GM12878 (cell line): Measurements from ENCODE around the gene DOK7. TPM values are rescaled to one million over a fixed set of nuclear protein-coding genes. Genes with fewer than 3 reads are reported as not detected.

ENCODE experiments used
- ATAC-seq: fragments of 200-7000 bp; cut with Tn5 transposase; 3 replicates; pipeline ENCODE4 v1.9.1; 2020; ENCODE audit warnings: mild to moderate bottlenecking, moderate library complexity
- BruUV-seq: library from RNA; stranded (reverse); fragments of 400-500 nt; replicated peaks from 2 replicates; lab custom pipeline; 2021; lab: Mats Ljungman, UMichigan
- CTCF ChIA-PET: fragments of 300-600 bp; sonication (Branson Sonifier 250); formaldehyde crosslinking; extraction: SDS; loops from one replicate; lab custom pipeline; 2021; ENCODE audit warnings: inconsistent platforms; lab: Yijun Ruan, JAX
- POLR2A ChIA-PET: fragments of 350-600 bp; formaldehyde crosslinking; extraction: SDS; loops from one replicate; lab custom pipeline; 2021; ENCODE audit warnings: inconsistent platforms; lab: Charles Lee
- RAD21 ChIA-PET: fragments of 300-600 bp; sonication (Branson Sonifier 250); formaldehyde crosslinking; loops from one replicate; lab custom pipeline; 2023; ENCODE audit warnings: antibody characterized with exemption; ENCODE audit not compliant: unreplicated experiment; lab: Charles Lee
- SMC1A ChIA-PET: fragments of 300-600 bp; sonication (Branson Sonifier 250); formaldehyde crosslinking; loops from one replicate; lab custom pipeline; 2023; ENCODE audit not compliant: unreplicated experiment, uncharacterized antibody; lab: Charles Lee
- DNase-seq: peaks from one replicate; pipeline ENCODE4 v3.0.0-alpha.2; 2011; ENCODE audit warnings: low read depth, low spot score
- FAIRE-seq: peaks from 3 replicates; lab custom pipeline; 2011; peaks lifted over from hg19 to GRCh38; lab: Jason Lieb, UNC
- H2AFZ ChIP-seq: 2 replicates; pipeline ENCODE4 v1.6.0; 2011; ENCODE audit warnings: low read depth, low read length, control low read depth; ENCODE audit not compliant: control insufficient read depth
- H3K27ac ChIP-seq: 2 replicates; pipeline ENCODE4 v1.5.1; 2011; ENCODE audit warnings: control low read depth; ENCODE audit not compliant: control insufficient read depth, insufficient read depth
- H3K27me3 ChIP-seq, 2 experiments: replicated peaks in 1 of 2; 2 replicates each; pipeline versions ENCODE4 v1.6.0 to v1.6.1; 2011; ENCODE audit warnings: low read length in 1 of 2; ENCODE audit not compliant: control insufficient read depth in 2 of 2, insufficient read depth in 2 of 2
- H3K36me3 ChIP-seq, 2 experiments: 2 replicates each; pipeline ENCODE4 v1.5.1; 2011; ENCODE audit warnings: low read length in 1 of 2; ENCODE audit not compliant: control insufficient read depth in 2 of 2, insufficient read depth in 2 of 2
- H3K4me1 ChIP-seq: 2 replicates; pipeline ENCODE4 v1.6.1; 2011; ENCODE audit warnings: mild to moderate bottlenecking, low read length, moderate library complexity, mixed read lengths; ENCODE audit not compliant: control insufficient read depth, insufficient read depth
- H3K4me2 ChIP-seq: 2 replicates; pipeline ENCODE4 v1.6.0; 2011; ENCODE audit warnings: control low read depth; ENCODE audit not compliant: control insufficient read depth, insufficient read depth
- H3K4me3 ChIP-seq: fragments of 200-600 bp; sonication (generic); 2 replicates; pipeline ENCODE4 v1.5.1; 2016
- H3K79me2 ChIP-seq: 2 replicates; pipeline ENCODE4 v1.6.0; 2011; ENCODE audit warnings: low read length; ENCODE audit not compliant: control insufficient read depth, insufficient read depth
- H3K9ac ChIP-seq: 2 replicates; pipeline ENCODE4 v1.8.0; 2011; ENCODE audit warnings: low read length, control low read depth, mixed read lengths; ENCODE audit not compliant: control insufficient read depth, insufficient read depth
- H3K9me3 ChIP-seq: replicated peaks from 3 replicates; pipeline ENCODE4 v1.5.1; 2011; ENCODE audit warnings: mild to moderate bottlenecking, low read length; ENCODE audit not compliant: control insufficient read depth, insufficient read depth
- H4K20me1 ChIP-seq: 2 replicates; pipeline ENCODE4 v1.6.0; 2011; ENCODE audit not compliant: control insufficient read depth, insufficient read depth
- NRF1 ChIP-seq: conservative IDR thresholded peaks from 2 replicates; pipeline ENCODE4 v1.6.1; 2011; ENCODE audit warnings: mild to moderate bottlenecking, low read depth, low read length, improper control_type of control experiment
- PKNOX1 ChIP-seq: fragments of 450-650 bp; IDR thresholded peaks from 2 replicates; pipeline ENCODE4 v1.6.1; 2016; ENCODE audit warnings: mild to moderate bottlenecking
- WGBS: methylation state at CpG from one replicate; pipeline ENCODE4 v1.1.6; 2016; ENCODE audit warnings: low lambda C conversion rate; ENCODE audit not compliant: insufficient replicate concordance, insufficient coverage; ENCODE audit errors: missing lambda C conversion rate; 5-methylcytosine and 5-hydroxymethylcytosine counted together
- in situ Hi-C: fragments of 300-500 bp; cut with MboI; formaldehyde crosslinking; loops from 9 replicates; pipeline ENCODE4 v1.14.3; 2018; ENCODE audit warnings: mixed read lengths
- intact Hi-C: fragments of 100-400 bp; cut with micrococcal nuclease; formaldehyde crosslinking; loops from one replicate; pipeline ENCODE4 v1.14.2; 2022; ENCODE audit not compliant: unreplicated experiment
- polyA plus RNA-seq, 11 experiments: library from polyadenylated mRNA; depleted of rRNA in 4 of 11; unstranded in 6 of 11; stranded (reverse) in 5 of 11; fragments of >200 nt; fragmentation: Nextera tagmentation in 4 of 11; fragmentation: Illumina TruSeq in 1 of 11; extraction: Ambion mirVana in 4 of 11; extraction: Trizol in 1 of 11; gene quantifications; 1 replicate in 1 of 11; 2 replicates in 10 of 11; pipeline versions ENCODE4 v1.2.1 to v1.2.3, GENCODE V29; 2011 to 2016; ENCODE audit warnings: inconsistent platforms in 2 of 11, missing spikeins in 2 of 11, low read depth in 1 of 11
- total RNA-seq, 4 experiments: library from RNA; depleted of rRNA in 3 of 4; stranded (reverse); fragments of >200 nt in 3 of 4; fragmentation: Illumina TruSeq in 1 of 4; extraction: Trizol in 1 of 4; gene quantifications; 2 replicates each; pipeline versions ENCODE4 v1.2.1 to v1.2.3, GENCODE V29; 2013 to 2021
- TF ChIP-seq, protein P1 (sequence below): fragments of 450-650 bp; formaldehyde crosslinking; IDR thresholded peaks from 2 replicates; pipeline ENCODE4 v1.5.0; 2022; ENCODE audit warnings: mild to moderate bottlenecking, missing genetic modification characterization

DOK7 gene
- total and polyA plus RNA-seq, 10 of the 15 experiments (the other 5 are each of a cell fraction or from before 2014, with no cell fraction given): 0.04 to 0.46 (median 0.18) TPM; not detected in 4

- no peak for TF ChIP-seq PKNOX1
- no peak for TF ChIP-seq NRF1
Observed at GRCh38 chr4:3464911-3465697, 2.0 kb downstream of the DOK7 start (continued).

DNA sequence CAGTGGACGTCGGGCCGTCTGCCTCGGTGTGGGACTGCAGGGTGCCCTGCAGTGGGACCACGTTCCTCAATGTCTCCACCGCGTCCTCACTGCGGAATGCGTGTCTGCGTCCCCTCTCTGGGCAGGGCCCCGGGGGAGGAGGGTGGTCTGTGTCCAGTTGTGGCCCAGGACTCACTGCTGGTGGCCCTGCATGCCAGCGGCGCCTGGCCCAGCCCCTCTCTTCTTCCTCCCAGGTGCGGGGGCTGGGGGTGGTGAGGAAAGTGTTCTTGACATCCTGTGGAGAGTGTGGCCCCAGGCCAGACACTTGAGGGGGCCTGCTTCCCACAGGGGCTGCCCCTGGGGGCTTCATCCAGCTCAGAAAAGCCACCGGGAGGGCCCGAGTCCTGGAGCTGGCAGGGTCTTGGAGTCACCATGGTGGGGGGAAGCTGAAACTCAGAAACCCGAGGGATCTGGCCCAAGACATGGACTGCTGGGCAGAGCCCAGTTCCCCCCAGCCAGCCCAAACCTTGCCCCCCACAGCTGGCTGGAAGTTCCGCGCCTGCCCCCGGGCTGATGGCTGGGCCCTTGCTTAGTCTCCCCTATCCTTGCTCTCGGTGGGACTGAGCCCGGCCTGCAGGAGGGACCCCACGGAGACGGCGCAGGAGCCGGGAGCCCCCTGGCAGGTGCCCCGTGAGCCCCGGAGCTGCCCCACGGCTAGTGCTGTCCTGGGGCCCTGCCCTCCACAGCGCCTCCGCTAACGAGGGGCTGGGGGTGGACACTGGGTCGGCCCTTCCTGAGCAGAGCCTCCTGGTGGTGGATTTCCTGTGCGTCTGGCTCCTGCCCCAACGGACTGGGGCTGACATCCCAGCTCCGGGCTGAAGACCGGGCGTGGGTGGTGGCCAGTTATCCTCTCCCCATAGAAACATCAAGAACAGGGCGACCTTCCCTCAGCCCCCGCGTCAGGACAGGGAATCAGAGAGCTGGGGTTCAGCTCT, 2.9 kb downstream of the DOK7 start:
- ChIA-PET SMC1A (no interaction called here), RAD21 (no interaction called here), CTCF (interaction anchor here (1.1 kb wide), 1 partner anchor 14 kb away, joined by 4 read pairs; no protein-coding TSS in a partner anchor), POLR2A (no interaction called here)
- H3K9ac ChIP-seq: no peak overlapping the region
- no peaks in the 10 kb centered on the region; the same call in 2 of the 3 replicates for H3K9me3 ChIP-seq
- no peaks in the 10 kb centered on the region for H4K20me1 ChIP-seq
- DNase-seq (no peak), ATAC-seq (no peak)
- WGBS: 35% methylated on average over 40 of the region's 41 CpGs
- H3K27me3 ChIP-seq: peaks cover 0 to 5% of the 10 kb centered on the region in 2 experiments; a peak in 2 of 4 replicates
- no TSS peak for BruUV-seq
- no peak overlapping the region for H2AFZ ChIP-seq
- H3K36me3 ChIP-seq: no peaks in the 10 kb centered on the region
- intact Hi-C loops: no loop called here
- H3K4me2 ChIP-seq: no peak overlapping the region
- in situ Hi-C loops: no loop called here
- no peaks in the 10 kb centered on the region for H3K79me2 ChIP-seq
- no peaks in the 10 kb centered on the region for H3K4me1 ChIP-seq
- TF ChIP-seq, protein P1, sequence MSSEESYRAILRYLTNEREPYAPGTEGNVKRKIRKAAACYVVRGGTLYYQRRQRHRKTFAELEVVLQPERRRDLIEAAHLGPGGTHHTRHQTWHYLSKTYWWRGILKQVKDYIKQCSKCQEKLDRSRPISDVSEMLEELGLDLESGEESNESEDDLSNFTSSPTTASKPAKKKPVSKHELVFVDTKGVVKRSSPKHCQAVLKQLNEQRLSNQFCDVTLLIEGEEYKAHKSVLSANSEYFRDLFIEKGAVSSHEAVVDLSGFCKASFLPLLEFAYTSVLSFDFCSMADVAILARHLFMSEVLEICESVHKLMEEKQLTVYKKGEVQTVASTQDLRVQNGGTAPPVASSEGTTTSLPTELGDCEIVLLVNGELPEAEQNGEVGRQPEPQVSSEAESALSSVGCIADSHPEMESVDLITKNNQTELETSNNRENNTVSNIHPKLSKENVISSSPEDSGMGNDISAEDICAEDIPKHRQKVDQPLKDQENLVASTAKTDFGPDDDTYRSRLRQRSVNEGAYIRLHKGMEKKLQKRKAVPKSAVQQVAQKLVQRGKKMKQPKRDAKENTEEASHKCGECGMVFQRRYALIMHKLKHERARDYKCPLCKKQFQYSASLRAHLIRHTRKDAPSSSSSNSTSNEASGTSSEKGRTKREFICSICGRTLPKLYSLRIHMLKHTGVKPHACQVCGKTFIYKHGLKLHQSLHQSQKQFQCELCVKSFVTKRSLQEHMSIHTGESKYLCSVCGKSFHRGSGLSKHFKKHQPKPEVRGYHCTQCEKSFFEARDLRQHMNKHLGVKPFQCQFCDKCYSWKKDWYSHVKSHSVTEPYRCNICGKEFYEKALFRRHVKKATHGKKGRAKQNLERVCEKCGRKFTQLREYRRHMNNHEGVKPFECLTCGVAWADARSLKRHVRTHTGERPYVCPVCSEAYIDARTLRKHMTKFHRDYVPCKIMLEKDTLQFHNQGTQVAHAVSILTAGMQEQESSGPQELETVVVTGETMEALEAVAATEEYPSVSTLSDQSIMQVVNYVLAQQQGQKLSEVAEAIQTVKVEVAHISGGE (CRISPR knock-in tag): no peak
- TF ChIP-seq, all 136 proteins: peak for 0
- H3K27ac ChIP-seq: no peak overlapping the region
- no peak for FAIRE-seq
- H3K4me3 ChIP-seq: no peak overlapping the region
